ENCODE data around the gene RAX2. TPM values are rescaled to one million over a fixed set of nuclear protein-coding genes. Genes with fewer than 3 reads are reported as not detected.
"Not testable (repeated sequence)": the region's sequence is repeated elsewhere in the genome, so short reads cannot be mapped to it uniquely, and the experiment has no call there.

The RAX2 gene
- total RNA-seq, 3 donors from 2014 or later = not detected

DNA sequence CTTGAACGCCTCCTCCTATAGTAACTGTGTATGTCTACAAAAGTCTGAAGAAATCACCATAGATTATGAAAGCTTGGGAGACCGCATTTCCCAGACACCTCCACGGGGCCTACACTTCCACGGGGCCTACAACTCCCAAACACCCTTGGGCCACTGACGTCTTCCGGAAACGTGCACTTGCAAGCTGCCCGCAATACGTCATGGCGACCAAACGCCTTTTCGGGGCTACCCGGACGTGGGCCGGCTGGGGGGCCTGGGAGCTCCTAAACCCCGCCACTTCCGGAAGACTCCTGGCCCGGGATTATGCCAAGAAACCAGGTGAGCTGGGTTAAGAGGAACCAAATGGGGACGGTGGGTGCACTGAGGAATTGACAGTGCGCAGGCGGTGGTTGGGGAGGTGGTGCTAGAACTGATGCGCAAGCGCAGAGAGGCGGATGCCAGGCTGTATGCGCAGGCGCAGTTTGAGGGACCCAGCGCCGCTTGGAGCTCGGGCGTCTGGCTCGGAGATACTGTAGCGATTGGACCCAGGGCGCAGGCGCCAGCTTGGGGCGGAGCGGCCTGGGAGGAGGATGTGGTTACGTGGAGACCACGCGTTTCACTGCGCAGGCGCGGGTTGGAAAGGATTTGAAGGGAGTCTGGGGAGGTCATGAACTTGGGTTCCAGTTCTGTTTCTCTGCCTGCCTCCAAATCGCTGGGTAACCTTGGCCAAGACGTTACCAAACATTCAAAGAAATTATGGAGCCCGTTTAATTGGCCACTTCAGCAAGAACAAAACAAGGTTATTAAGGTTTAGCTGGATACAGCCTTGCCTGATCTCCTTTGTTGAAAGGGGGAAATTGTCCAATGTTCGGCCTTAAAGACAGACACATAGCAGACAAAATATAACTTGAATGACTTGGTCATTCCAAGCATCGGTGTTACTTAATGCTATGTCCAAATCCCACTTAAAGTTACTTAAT, 9.2 kb downstream of the RAX2 start, which contains the start of gene MRPL54:
MRPL54 (plus strand) TSS at position 182 of the 959 bp plus-strand sequence; CDS start at position 201, 19 bp downstream.
- intact Hi-C loops (cut with DNase I, micrococcal nuclease) = no loop called here
- H3K36me3 ChIP-seq (ENCODE audit: low read depth) = peaks cover 4% of the 10 kb centered on the region
- H3K9me3 ChIP-seq = no peaks in the 10 kb centered on the region
- H3K4me3 ChIP-seq = peak within 1 kb of the TSS; percentile 78
- peak; percentile 99 to 100 (median 99) for DNase-seq
- peak; percentile 94 for ATAC-seq
- TF ChIP-seq, protein P1, sequence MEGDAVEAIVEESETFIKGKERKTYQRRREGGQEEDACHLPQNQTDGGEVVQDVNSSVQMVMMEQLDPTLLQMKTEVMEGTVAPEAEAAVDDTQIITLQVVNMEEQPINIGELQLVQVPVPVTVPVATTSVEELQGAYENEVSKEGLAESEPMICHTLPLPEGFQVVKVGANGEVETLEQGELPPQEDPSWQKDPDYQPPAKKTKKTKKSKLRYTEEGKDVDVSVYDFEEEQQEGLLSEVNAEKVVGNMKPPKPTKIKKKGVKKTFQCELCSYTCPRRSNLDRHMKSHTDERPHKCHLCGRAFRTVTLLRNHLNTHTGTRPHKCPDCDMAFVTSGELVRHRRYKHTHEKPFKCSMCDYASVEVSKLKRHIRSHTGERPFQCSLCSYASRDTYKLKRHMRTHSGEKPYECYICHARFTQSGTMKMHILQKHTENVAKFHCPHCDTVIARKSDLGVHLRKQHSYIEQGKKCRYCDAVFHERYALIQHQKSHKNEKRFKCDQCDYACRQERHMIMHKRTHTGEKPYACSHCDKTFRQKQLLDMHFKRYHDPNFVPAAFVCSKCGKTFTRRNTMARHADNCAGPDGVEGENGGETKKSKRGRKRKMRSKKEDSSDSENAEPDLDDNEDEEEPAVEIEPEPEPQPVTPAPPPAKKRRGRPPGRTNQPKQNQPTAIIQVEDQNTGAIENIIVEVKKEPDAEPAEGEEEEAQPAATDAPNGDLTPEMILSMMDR (IDR thresholded peaks at IDR 0.05) = no peak
- H3K4me1 ChIP-seq (ENCODE audit: low read depth) = peaks cover 30% of the 10 kb centered on the region

DNA sequence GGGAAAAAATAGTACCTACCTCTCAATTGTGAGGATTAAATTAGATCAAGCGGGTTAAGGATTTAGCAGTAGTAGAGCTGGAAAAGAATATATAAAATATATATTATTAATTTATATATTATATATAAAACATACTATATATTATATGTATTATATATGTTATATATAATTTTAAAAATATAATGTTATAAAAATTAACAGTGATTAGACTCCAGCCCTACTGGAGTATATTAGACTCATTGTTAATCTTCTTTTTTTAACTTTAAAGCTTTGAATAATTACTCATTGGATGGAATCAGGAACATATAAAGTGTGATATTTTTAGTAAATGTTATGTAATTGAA, 9.9 kb downstream of the RAX2 start:
- intact Hi-C loops (cut with DNase I, micrococcal nuclease) = no loop called here
- Histone ChIP-seq H3K9me3 (no peaks in the 10 kb centered on the region), H3K36me3 (ENCODE audit: low read depth) (peaks cover 1% of the 10 kb centered on the region), H3K4me1 (ENCODE audit: low read depth) (peaks cover 30% of the 10 kb centered on the region), H3K4me3 (no peak overlapping the region)
- TF ChIP-seq, protein P1 (IDR thresholded peaks at IDR 0.05) = no peak
- DNase-seq (no peak), ATAC-seq (no peak)

DNA sequence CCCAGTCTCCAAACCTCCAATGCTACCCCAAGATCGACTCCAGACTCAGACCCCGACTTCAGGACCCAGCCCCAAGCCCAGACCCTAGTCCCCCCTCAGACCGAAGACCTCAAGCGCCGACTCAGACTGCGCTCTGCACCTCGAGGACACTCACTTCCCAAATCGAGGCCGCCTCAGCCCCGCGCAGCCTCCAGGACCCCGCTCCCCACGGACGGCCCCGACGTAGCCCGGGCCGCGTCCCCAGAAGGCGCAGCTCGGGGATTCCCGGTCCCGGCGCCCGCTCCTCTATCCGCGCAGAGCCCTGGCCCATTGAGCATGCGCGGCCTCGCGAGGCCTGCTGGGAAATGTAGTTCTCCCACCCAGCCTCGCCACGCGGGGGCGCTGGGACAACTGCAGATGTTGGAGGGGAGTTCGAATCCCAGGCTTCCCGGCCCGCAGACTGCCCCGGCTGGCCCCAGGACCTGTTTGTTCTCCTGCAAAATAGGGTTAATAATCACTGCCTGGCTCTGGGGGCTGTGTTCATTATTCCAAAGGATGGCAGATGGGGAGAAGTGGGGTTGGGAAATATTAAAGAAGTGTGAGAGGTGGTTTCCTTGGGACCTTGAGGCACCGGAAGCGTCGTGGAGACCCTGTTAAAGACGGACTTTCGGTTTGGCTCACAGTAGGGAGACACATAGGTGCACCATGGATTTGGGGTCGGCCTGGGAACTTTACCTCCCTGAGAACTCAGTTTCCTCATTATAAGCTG, 10.5 kb downstream of the RAX2 start, which contains the start of gene APBA3:
APBA3 (minus strand) TSS at position 311 of the 748 bp plus-strand sequence. CDS start 1,428 bp downstream, outside the sequence.
- ATAC-seq (peak; percentile 76), DNase-seq (peak; percentile 95 to 97 (median 95))
- intact Hi-C loops (cut with DNase I, micrococcal nuclease) = no loop called here
- Histone ChIP-seq H3K4me3 (peak within 1 kb of the TSS; percentile 78), H3K9me3 (no peaks in the 10 kb centered on the region), H3K4me1 (ENCODE audit: low read depth) (peaks cover 30% of the 10 kb centered on the region), H3K36me3 (ENCODE audit: low read depth) (no peaks in the 10 kb centered on the region)
- TF ChIP-seq, protein P1 (IDR thresholded peaks at IDR 0.05) = peak; percentile 60

DNA sequence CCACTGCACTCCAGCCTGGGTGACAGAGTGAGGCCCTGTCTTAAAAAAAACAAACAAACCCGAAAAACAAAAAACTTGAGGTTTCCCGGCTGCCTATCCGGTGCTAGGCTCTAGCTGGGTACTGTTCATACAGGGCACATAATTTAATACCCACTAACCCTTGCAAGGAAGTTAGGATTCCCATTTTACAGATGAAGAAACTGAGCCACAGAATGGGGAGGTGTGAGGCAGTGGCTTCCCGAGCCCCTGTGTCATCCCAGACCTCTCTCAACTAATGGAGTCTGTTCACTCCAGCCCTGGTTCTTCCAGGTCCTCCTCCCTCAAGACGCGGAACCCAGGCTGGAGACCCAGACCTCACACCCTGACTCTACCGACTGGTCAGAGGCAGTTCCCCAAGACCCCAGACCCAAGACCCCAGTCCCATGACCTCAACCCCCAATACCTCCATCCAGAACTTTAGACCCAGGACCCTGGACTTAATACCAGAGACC, 11.1 kb downstream of the RAX2 start:
- ATAC-seq (no peak), DNase-seq (no peak)
- no peaks in the 10 kb centered on the region for H3K36me3 ChIP-seq (ENCODE audit: low read depth)
- H3K4me1 ChIP-seq (ENCODE audit: low read depth) = peaks cover 30% of the 10 kb centered on the region
- intact Hi-C loops (cut with DNase I, micrococcal nuclease) = no loop called here
- H3K9me3 ChIP-seq = no peaks in the 10 kb centered on the region
- H3K4me3 ChIP-seq = peak overlapping the region; percentile 78
- TF ChIP-seq, protein P1 (IDR thresholded peaks at IDR 0.05) = no peak

DNA sequence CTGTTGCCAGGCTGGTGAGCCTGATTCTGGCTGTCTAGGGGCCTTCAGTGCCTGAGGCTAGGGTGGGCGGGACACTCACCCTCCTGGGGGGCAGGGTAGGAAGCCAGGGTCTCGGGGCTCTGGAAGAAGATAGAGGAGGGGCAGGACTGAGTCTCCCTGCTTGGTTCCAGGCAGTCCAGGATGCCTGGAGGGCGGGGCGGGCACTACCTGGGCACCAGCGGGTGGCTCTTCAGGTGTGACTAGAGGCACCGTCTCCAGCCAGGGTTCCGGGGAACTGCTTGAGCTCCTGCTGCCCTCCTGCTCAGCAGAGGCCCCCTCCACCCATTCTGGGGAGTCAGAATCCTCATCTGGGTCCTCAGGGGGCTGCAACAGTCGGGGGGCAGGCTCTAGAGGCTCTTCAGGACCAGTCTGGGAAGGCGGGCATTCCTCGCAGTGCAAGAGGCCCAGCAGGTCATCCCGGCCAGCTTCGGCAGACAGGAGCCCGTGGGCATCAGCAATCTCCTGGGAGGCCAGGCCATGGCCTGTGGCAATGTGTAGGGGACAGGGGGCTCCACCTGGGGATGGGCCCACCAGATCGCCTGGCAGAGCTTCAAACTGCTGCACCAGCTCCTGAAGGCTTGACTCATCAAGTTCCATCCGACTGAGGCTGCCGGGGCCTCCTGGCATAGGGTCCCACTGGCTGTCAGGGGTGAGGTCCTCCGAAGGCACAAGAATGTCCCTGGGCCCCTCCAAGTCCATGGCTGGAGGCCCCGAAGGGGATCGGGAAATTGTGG, 12.4 kb downstream of the RAX2 start:
- no peak for ATAC-seq
- intact Hi-C loops (cut with DNase I, micrococcal nuclease) = no loop called here
- peaks cover 30% of the 10 kb centered on the region for H3K4me1 ChIP-seq (ENCODE audit: low read depth)

DNA sequence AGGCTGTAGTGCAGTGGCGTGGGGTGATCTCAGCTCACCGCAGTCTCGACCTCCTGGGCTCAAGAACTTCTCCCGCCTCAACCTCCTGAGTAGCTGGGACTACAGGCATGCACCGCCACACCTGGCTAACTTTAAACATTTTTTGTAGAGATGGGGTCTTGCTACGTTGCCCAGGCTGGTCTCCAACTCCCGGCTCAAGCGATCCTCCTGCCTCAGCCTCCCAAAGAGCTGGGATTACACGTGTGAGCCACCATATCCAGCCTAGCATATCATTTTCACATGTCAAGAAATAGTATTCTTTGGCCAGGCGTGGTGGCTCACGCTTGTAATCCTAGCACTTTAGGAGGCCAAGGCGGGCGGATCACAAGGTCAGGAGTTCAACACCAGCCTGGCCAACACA, 13.7 kb downstream of the RAX2 start:
- DNase-seq, ATAC-seq: not testable (repeated sequence)

More for the DNA sequence above, 12.4 kb downstream of the RAX2 start:
- Histone ChIP-seq H3K36me3 (ENCODE audit: low read depth) (no peaks in the 10 kb centered on the region), H3K9me3 (no peaks in the 10 kb centered on the region), H3K4me3 (no peak overlapping the region)
- TF ChIP-seq, protein P1 (IDR thresholded peaks at IDR 0.05) = no peak
- DNase-seq = no peak

DNA sequence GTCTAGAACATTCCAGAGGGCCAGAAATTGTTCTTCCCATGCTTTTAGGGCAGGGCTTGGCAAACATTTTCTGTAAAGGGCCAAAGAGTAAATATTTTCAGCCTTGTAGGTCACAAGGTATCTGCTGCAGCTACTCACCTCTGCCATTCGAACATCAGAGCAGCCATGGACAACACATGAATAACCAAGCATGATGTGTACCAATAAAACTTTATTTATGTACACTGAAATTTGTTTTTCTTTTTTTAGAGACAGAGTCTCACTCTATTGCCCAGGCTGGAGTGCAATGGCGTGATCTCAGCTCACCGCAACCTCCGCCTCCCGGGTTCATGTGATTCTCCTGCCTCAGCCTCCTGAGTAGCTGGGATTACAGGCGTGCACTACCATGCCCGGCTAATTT, 14.3 kb downstream of the RAX2 start:
- intact Hi-C loops (cut with DNase I, micrococcal nuclease); DNase-seq; H3K36me3 ChIP-seq (ENCODE audit: low read depth); ATAC-seq; H3K4me3 ChIP-seq; H3K9me3 ChIP-seq: not testable (repeated sequence)
- peaks cover 18% of the 10 kb centered on the region for H3K4me1 ChIP-seq (ENCODE audit: low read depth)

More for the DNA sequence above, 13.7 kb downstream of the RAX2 start:
- H3K4me3 ChIP-seq; H3K9me3 ChIP-seq; intact Hi-C loops (cut with DNase I, micrococcal nuclease); H3K36me3 ChIP-seq (ENCODE audit: low read depth): not testable (repeated sequence)
- H3K4me1 ChIP-seq (ENCODE audit: low read depth) = peaks cover 24% of the 10 kb centered on the region

All from mucosa of descending colon (tissue), 3 donors.